HEK293 (cell line): Measurements from ENCODE around the gene ABCC9.

Experiments used
- CTCF ChIA-PET: fragments of 350-600 bp; formaldehyde crosslinking; extraction: SDS; loops from one replicate; lab custom pipeline; 2021; ENCODE audit warnings: antibody characterized with exemption; lab: Yijun Ruan, JAX
- POLR2A ChIA-PET: fragments of 300-600 bp; formaldehyde crosslinking; extraction: SDS; loops from one replicate; lab custom pipeline; 2020; ENCODE audit warnings: antibody characterized with exemption, inconsistent platforms; lab: Yijun Ruan, JAX
- H3K27ac ChIP-seq: fragments of 200-500 bp; sonication (Bioruptor generic); 2 replicates; pipeline ENCODE4 v1.5.1; 2014; ENCODE audit warnings: low read depth, low read length, control low read depth, inconsistent platforms; ENCODE audit errors: extremely low read depth
- H3K36me3 ChIP-seq, 2 experiments: fragments of 200-500 bp in 1 of 2; sonication (Bioruptor generic) in 1 of 2; 1 replicate in 1 of 2; 2 replicates in 1 of 2; pipeline ENCODE4 v1.5.1; 2014 to 2017; ENCODE audit warnings: inconsistent platforms in 2 of 2, low read length in 2 of 2; ENCODE audit not compliant: control insufficient read depth in 2 of 2, insufficient read depth in 1 of 2
- H3K4me1 ChIP-seq: fragments of 200-500 bp; sonication (Bioruptor generic); 2 replicates; pipeline ENCODE4 v1.5.1; 2014; ENCODE audit warnings: mild to moderate bottlenecking, low read length, inconsistent platforms; ENCODE audit not compliant: control insufficient read depth, insufficient read depth
- H3K4me3 ChIP-seq: 2 replicates; pipeline ENCODE4 v1.5.1; 2011; ENCODE audit warnings: low read depth, mild to moderate bottlenecking, control low read depth, low read length, moderate library complexity
- H3K9me3 ChIP-seq: fragments of 200-500 bp; sonication (Bioruptor generic); 2 replicates; pipeline ENCODE4 v1.5.1; 2014; ENCODE audit warnings: low read depth, low read length, inconsistent platforms; ENCODE audit not compliant: control insufficient read depth, insufficient read depth
- FEZF1 ChIP-seq: fragments of 450-650 bp; formaldehyde crosslinking; IDR thresholded peaks from 2 replicates; pipeline ENCODE4 v1.5.1; 2016; ENCODE audit warnings: missing biosample characterization, missing genetic modification characterization
- PRDM1 ChIP-seq: fragments of 450-650 bp; formaldehyde crosslinking; IDR thresholded peaks from 2 replicates; pipeline ENCODE4; 2016; ENCODE audit warnings: missing biosample characterization, missing genetic modification characterization
- TCF7L2 ChIP-seq: IDR thresholded peaks from 2 replicates; pipeline ENCODE4 v1.6.1; 2011; ENCODE audit warnings: low read depth, mild to moderate bottlenecking, inconsistent platforms, low read length, moderate library complexity, borderline replicate concordance
- ZBTB17 ChIP-seq: fragments of 450-650 bp; formaldehyde crosslinking; IDR thresholded peaks from 2 replicates; pipeline ENCODE4 v1.5.1; 2016; ENCODE audit warnings: missing biosample characterization, missing genetic modification characterization
- ZNF112 ChIP-seq: fragments of 450-650 bp; formaldehyde crosslinking; IDR thresholded peaks from 2 replicates; pipeline ENCODE4 v1.5.0; 2017; ENCODE audit warnings: missing biosample characterization, missing genetic modification characterization
- ZNF274 ChIP-seq, 2 experiments: fragments of 200-500 bp in 1 of 2; fragments of 450-650 bp in 1 of 2; sonication (Bioruptor generic) in 1 of 2; formaldehyde crosslinking in 1 of 2; IDR thresholded peaks; 2 replicates each; pipeline versions ENCODE4 v1.5.1 to v1.6.1; 2014 to 2016; ENCODE audit warnings: borderline replicate concordance in 1 of 2, inconsistent platforms in 1 of 2, low read length in 1 of 2, missing biosample characterization in 1 of 2, missing genetic modification characterization in 1 of 2
- ZNF302 ChIP-seq: fragments of 450-650 bp; formaldehyde crosslinking; IDR thresholded peaks from 2 replicates; pipeline ENCODE4 v1.5.1; 2016; ENCODE audit warnings: missing biosample characterization, missing genetic modification characterization, low read depth
- ZNF416 ChIP-seq: fragments of 450-650 bp; formaldehyde crosslinking; IDR thresholded peaks from 2 replicates; pipeline ENCODE4 v1.5.1; 2016; ENCODE audit warnings: missing biosample characterization, missing genetic modification characterization
- ZNF423 ChIP-seq: fragments of 450-650 bp; formaldehyde crosslinking; IDR thresholded peaks from 2 replicates; pipeline ENCODE4 v1.5.1; 2016; ENCODE audit warnings: missing biosample characterization, missing genetic modification characterization
- ZNF433 ChIP-seq: fragments of 450-650 bp; formaldehyde crosslinking; IDR thresholded peaks from 2 replicates; pipeline ENCODE4 v1.5.1; 2016; ENCODE audit warnings: missing biosample characterization, missing genetic modification characterization, low read depth
- ZNF560 ChIP-seq: fragments of 450-650 bp; formaldehyde crosslinking; IDR thresholded peaks from 2 replicates; pipeline ENCODE4 v1.5.1; 2017; ENCODE audit warnings: missing biosample characterization, missing genetic modification characterization, borderline replicate concordance
- ZNF626 ChIP-seq: fragments of 450-650 bp; sonication (Bioruptor Pico); formaldehyde crosslinking; IDR thresholded peaks from 2 replicates; pipeline ENCODE4 v1.5.1; 2018; ENCODE audit warnings: missing biosample characterization, missing genetic modification characterization, inconsistent platforms
- ZNF664 ChIP-seq: fragments of 450-650 bp; formaldehyde crosslinking; IDR thresholded peaks from 2 replicates; pipeline ENCODE4 v1.5.1; 2016; ENCODE audit warnings: missing biosample characterization, missing genetic modification characterization
- ZNF707 ChIP-seq: fragments of 450-650 bp; formaldehyde crosslinking; IDR thresholded peaks from 2 replicates; pipeline ENCODE4 v1.5.1; 2016; ENCODE audit warnings: missing biosample characterization, missing genetic modification characterization
- ZNF843 ChIP-seq: fragments of 450-650 bp; formaldehyde crosslinking; IDR thresholded peaks from 2 replicates; pipeline ENCODE4 v1.5.1; 2016; ENCODE audit warnings: missing biosample characterization, missing genetic modification characterization
- ZSCAN23 ChIP-seq: fragments of 450-650 bp; formaldehyde crosslinking; IDR thresholded peaks from 2 replicates; pipeline ENCODE4 v1.5.1; 2016; ENCODE audit warnings: missing biosample characterization, missing genetic modification characterization
- TF ChIP-seq, protein P1 (sequence below): fragments of 450-650 bp; formaldehyde crosslinking; optimal IDR thresholded peaks from 2 replicates; pipeline ENCODE3; 2016; ENCODE audit warnings: missing biosample characterization, mild to moderate bottlenecking, missing genetic modification characterization
- TF ChIP-seq, protein P2 (sequence below): fragments of 450-650 bp; formaldehyde crosslinking; IDR thresholded peaks from 2 replicates; pipeline ENCODE4 v1.5.1; 2016; ENCODE audit warnings: missing biosample characterization, missing genetic modification characterization
- TF ChIP-seq, protein P3 (sequence below): fragments of 450-650 bp; formaldehyde crosslinking; IDR thresholded peaks from 2 replicates; pipeline ENCODE4 v1.5.1; 2016; ENCODE audit warnings: missing biosample characterization, missing genetic modification characterization, borderline replicate concordance
- TF ChIP-seq, protein P4 (sequence below): fragments of 450-650 bp; formaldehyde crosslinking; IDR thresholded peaks from 2 replicates; pipeline ENCODE4 v1.5.1; 2016; ENCODE audit warnings: missing biosample characterization, missing genetic modification characterization

Gene ABCC9

DNA sequence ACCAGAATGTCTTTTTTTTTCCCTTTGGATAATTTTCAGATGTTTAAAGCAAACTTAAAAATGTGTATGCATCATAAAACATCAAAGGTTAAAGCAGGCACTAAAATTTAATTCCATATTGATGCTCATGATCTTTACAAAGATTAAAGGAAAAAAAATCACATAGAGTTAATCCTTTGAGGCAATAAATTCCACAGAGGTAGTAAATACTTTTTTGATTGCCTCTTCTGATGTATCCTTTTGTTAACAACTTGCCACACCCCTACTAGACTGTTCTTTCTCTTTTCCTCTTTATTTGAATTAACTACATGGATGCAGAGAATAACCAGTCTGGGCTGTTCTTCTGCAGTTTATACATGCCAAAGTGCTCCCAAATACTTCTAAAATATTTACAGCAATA, 121.5 kb downstream of the ABCC9 start:
- CTCF ChIA-PET, result interaction anchor here (0.5 kb wide), 1 partner anchor 63 kb away, joined by 3 read pairs; no protein-coding TSS in a partner anchor
- Histone ChIP-seq H3K9me3 (no peaks in the 10 kb centered on the region), H3K36me3 (no peaks in the 10 kb centered on the region), H3K4me3 (no peak overlapping the region), H3K27ac (no peak overlapping the region), H3K4me1 (0 out of 2 replicates have a peak, but pooled peaks cover 2% of the 10 kb centered on the region)
- POLR2A ChIA-PET, result no interaction called here
- TF ChIP-seq ZNF433 (tag by site-specific recombination) (no peak), ZNF707 (tag by site-specific recombination) (no peak), ZNF112 (no peak), FEZF1 (tag by site-specific recombination) (peak; percentile 18; the same call in 1 of the 2 replicates), ZNF560 (tag by site-specific recombination) (no peak), TCF7L2 (peak; percentile 42; the same call in 1 of the 2 replicates), ZNF302 (tag by site-specific recombination) (no peak), ZBTB17 (tag by site-specific recombination) (no peak), ZNF664 (tag by site-specific recombination) (no peak), ZNF274 (IDR thresholded peaks at IDR 0.05; ENCODE audit: low read length) (no peak), ZNF274 (tag by site-specific recombination; IDR thresholded peaks at IDR 0.05; ENCODE audit: borderline replicate concordance) (no peak), ZNF626 (no peak), ZNF416 (tag by site-specific recombination) (no peak), ZNF423 (tag by site-specific recombination) (no peak)
- TF ChIP-seq, protein P1, sequence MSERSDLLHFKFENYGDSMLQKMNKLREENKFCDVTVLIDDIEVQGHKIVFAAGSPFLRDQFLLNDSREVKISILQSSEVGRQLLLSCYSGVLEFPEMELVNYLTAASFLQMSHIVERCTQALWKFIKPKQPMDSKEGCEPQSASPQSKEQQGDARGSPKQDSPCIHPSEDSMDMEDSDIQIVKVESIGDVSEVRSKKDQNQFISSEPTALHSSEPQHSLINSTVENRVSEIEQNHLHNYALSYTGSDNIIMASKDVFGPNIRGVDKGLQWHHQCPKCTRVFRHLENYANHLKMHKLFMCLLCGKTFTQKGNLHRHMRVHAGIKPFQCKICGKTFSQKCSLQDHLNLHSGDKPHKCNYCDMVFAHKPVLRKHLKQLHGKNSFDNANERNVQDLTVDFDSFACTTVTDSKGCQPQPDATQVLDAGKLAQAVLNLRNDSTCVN (tag by site-specific recombination), result no peak
- TF ChIP-seq, protein P2, sequence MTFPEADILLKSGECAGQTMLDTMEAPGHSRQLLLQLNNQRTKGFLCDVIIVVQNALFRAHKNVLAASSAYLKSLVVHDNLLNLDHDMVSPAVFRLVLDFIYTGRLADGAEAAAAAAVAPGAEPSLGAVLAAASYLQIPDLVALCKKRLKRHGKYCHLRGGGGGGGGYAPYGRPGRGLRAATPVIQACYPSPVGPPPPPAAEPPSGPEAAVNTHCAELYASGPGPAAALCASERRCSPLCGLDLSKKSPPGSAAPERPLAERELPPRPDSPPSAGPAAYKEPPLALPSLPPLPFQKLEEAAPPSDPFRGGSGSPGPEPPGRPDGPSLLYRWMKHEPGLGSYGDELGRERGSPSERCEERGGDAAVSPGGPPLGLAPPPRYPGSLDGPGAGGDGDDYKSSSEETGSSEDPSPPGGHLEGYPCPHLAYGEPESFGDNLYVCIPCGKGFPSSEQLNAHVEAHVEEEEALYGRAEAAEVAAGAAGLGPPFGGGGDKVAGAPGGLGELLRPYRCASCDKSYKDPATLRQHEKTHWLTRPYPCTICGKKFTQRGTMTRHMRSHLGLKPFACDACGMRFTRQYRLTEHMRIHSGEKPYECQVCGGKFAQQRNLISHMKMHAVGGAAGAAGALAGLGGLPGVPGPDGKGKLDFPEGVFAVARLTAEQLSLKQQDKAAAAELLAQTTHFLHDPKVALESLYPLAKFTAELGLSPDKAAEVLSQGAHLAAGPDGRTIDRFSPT, result peak; percentile 53
- TF ChIP-seq, protein P3, sequence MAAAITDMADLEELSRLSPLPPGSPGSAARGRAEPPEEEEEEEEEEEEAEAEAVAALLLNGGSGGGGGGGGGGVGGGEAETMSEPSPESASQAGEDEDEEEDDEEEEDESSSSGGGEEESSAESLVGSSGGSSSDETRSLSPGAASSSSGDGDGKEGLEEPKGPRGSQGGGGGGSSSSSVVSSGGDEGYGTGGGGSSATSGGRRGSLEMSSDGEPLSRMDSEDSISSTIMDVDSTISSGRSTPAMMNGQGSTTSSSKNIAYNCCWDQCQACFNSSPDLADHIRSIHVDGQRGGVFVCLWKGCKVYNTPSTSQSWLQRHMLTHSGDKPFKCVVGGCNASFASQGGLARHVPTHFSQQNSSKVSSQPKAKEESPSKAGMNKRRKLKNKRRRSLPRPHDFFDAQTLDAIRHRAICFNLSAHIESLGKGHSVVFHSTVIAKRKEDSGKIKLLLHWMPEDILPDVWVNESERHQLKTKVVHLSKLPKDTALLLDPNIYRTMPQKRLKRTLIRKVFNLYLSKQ, result no peak
- TF ChIP-seq, protein P4, sequence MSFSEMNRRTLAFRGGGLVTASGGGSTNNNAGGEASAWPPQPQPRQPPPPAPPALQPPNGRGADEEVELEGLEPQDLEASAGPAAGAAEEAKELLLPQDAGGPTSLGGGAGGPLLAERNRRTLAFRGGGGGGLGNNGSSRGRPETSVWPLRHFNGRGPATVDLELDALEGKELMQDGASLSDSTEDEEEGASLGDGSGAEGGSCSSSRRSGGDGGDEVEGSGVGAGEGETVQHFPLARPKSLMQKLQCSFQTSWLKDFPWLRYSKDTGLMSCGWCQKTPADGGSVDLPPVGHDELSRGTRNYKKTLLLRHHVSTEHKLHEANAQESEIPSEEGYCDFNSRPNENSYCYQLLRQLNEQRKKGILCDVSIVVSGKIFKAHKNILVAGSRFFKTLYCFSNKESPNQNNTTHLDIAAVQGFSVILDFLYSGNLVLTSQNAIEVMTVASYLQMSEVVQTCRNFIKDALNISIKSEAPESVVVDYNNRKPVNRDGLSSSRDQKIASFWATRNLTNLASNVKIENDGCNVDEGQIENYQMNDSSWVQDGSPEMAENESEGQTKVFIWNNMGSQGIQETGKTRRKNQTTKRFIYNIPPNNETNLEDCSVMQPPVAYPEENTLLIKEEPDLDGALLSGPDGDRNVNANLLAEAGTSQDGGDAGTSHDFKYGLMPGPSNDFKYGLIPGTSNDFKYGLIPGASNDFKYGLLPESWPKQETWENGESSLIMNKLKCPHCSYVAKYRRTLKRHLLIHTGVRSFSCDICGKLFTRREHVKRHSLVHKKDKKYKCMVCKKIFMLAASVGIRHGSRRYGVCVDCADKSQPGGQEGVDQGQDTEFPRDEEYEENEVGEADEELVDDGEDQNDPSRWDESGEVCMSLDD (tag by site-specific recombination), result no peak

DNA sequence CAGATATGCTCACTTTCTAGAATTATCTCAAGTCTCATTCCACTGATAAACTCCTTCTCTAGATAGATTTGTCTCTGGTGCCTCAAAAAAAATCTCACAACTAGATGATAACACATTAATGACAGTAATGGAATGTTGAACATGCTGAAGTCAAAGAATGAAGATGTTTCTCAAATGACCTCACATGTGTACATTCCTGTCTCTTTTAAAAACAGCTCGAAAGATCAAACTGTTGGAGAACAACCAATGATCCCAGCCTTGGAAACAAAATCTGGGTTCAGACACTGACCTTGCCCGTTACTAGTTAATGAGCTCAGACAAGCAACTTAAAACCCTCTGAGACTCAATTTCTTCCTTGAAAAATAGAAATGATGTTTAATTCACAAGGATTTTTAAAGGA, 122.0 kb downstream of the ABCC9 start:
- Histone ChIP-seq H3K4me3 (no peak overlapping the region), H3K27ac (no peak overlapping the region), H3K4me1 (0 out of 2 replicates have a peak, but pooled peaks cover 2% of the 10 kb centered on the region)
- CTCF ChIA-PET, result interaction anchor here (0.5 kb wide), 1 partner anchor 62 kb away, joined by 3 read pairs; no protein-coding TSS in a partner anchor
- TF ChIP-seq ZNF843, result no peak
- TF ChIP-seq PRDM1, result no peak
- TF ChIP-seq ZSCAN23 (tag by site-specific recombination), result no peak
- TF ChIP-seq, all 188 proteins: peak for 0
- Histone ChIP-seq H3K9me3 (no peaks in the 10 kb centered on the region), H3K36me3 (no peaks in the 10 kb centered on the region)
- POLR2A ChIA-PET, result no interaction called here
